GM12891 (cell line): ENCODE data around the gene CBLN3.

Experiments
- DNase-seq: peaks from one replicate; pipeline ENCODE4 v3.0.0; 2011; ENCODE audit warnings: low spot score; ENCODE audit not compliant: insufficient read length
- FAIRE-seq: peaks from 2 replicates; lab custom pipeline; 2011; peaks lifted over from hg19 to GRCh38; lab: Jason Lieb, UNC
- PAX5 ChIP-seq: IDR thresholded peaks from 2 replicates; pipeline ENCODE4 v1.6.1; 2011; ENCODE audit warnings: low read length, moderate library complexity, mild to moderate bottlenecking; ENCODE audit not compliant: insufficient read depth, severe bottlenecking
- POLR2A ChIP-seq: IDR thresholded peaks from 2 replicates; pipeline ENCODE4 v1.6.1; 2011; ENCODE audit warnings: low read depth, low read length, control low read depth
- POLR2AphosphoS5 ChIP-seq: IDR thresholded peaks from 2 replicates; pipeline ENCODE4 v1.6.1; 2011; ENCODE audit warnings: low read depth, low read length, control low read depth
- POU2F2 ChIP-seq: IDR thresholded peaks from 2 replicates; pipeline ENCODE4 v1.6.1; 2011; ENCODE audit warnings: low read depth, mild to moderate bottlenecking, control low read depth, low read length, moderate library complexity
- SPI1 ChIP-seq: IDR thresholded peaks from 2 replicates; pipeline ENCODE4 v1.6.1; 2011; ENCODE audit warnings: low read depth, low read length, control low read depth
- TAF1 ChIP-seq: IDR thresholded peaks from 2 replicates; pipeline ENCODE4 v1.6.1; 2011; ENCODE audit warnings: low read depth, low read length, control low read depth

Gene CBLN3

DNA sequence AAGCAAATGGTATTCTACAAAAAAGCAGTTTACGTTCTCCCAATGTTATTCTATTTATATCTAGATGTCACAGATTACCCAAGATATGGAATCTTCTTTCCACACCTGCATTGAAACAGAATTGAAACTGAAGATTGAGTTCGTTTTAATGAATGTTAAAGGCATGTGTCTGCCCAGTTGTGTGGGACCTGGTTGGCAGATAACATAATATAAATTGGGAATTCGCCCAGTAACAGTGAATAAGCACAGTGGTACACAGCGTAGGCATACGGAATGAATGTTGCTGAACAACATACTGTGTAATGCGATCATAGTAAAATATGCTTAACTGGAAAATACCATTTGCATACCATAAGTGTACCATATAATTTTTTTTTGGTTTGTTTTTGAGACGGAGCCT is 4.6 kb upstream of the CBLN3 start:
- FAIRE-seq (no peak), DNase-seq (no peak)
- TF ChIP-seq POLR2AphosphoS5 (no peak), POU2F2 (no peak), TAF1 (no peak), POLR2A (no peak), PAX5 (no peak), SPI1 (no peak)

- FAIRE-seq (no peak), DNase-seq (no peak)
- TF ChIP-seq POLR2AphosphoS5 (0 out of 2 replicates have a peak, but pooled peaks have one; percentile 24), POU2F2 (no peak)
Measured at GRCh38 chr14:24432259-24433131, 3.0 kb upstream of the CBLN3 start.

DNA sequence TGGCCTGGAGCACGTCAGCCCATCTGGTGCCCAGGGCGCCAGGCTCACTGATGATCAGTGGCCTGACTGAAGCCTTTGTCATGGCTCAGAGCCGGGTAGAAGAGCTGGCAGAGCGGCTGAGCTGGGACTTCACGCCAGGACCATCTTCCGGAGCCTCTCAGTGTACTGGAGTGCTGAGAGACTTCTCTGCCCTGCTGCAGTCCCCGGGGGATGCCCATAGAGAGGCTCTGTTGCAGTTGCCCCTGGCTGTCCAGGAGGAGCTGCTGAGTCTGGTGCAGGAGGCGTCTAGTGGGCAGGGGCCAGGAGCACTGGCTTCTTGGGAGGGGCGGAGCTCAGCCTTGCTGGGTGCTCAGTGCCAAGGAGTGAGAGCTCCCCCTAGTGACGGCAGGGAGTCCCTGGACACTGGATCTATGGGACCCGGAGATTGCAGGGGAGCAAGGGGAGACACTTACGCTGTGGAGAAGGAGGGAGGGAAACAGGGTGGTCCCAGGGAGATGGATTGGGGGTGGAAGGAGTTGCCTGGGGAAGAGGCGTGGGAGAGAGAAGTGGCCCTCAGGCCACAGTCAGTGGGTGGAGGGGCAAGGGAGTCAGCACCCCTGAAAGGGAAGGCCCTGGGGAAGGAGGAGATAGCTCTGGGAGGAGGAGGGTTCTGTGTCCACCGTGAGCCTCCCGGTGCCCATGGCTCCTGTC is 2.2 kb upstream of the CBLN3 start:
- peak; percentile 74 for FAIRE-seq

DNA sequence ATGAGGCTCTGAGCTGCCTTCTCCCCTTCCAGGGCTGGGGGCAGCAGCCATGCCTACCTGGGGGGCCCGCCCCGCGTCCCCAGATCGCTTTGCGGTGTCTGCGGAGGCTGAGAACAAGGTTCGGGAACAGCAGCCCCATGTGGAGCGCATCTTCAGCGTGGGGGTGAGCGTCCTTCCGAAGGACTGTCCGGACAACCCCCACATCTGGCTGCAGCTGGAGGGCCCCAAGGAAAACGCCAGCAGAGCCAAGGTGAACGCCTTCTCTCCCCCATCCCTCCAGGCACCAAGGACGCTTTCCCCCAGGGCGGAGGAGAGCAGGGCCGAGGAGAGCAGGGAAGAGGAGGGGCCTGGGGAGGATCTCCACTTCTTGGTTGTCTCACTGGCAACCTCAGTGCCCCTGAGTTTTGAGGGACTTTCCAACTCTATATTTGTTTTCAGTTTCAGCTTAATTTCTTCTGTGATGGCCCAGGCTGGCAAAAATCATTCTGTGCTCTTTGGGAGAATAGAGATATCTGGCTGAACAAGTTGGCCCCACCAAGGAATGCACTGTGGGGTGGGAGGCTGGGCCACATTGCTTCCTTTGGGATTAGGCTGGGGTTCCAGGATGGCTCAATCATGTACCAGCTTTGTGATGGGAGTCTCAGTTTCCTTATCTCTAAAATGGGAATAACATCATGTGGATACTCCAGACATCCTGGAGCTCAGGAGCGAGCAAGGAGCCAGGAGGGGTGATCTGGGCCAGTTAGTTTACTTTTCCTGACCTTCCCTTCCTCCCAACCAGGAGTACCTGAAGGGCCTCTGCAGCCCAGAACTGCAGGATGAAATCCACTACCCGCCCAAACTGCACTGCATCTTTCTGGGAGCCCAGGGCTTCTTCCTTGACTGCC is 1.5 kb upstream of the CBLN3 start:
- TF ChIP-seq PAX5: no peak
- TF ChIP-seq POU2F2: no peak
- peak; percentile 12; the same call in 1 of the 2 replicates for TF ChIP-seq POLR2AphosphoS5
- peak; percentile 54; the same call in 1 of the 2 replicates for TF ChIP-seq POLR2A
- no peak for TF ChIP-seq SPI1
- 0 out of 2 replicates have a peak, but pooled peaks have one; percentile 33 for TF ChIP-seq TAF1
- DNase-seq (peak; percentile 55), FAIRE-seq (peak; percentile 68)

More for the DNA sequence above, 2.2 kb upstream of the CBLN3 start:
- peak; percentile 89 for DNase-seq
- TF ChIP-seq POLR2AphosphoS5: no peak; the same call in 1 of the 2 replicates
- no peak for TF ChIP-seq SPI1
- no peak for TF ChIP-seq POU2F2
- no peak for TF ChIP-seq TAF1
- TF ChIP-seq POLR2A: no peak; the same call in 1 of the 2 replicates
- no peak for TF ChIP-seq PAX5

DNA sequence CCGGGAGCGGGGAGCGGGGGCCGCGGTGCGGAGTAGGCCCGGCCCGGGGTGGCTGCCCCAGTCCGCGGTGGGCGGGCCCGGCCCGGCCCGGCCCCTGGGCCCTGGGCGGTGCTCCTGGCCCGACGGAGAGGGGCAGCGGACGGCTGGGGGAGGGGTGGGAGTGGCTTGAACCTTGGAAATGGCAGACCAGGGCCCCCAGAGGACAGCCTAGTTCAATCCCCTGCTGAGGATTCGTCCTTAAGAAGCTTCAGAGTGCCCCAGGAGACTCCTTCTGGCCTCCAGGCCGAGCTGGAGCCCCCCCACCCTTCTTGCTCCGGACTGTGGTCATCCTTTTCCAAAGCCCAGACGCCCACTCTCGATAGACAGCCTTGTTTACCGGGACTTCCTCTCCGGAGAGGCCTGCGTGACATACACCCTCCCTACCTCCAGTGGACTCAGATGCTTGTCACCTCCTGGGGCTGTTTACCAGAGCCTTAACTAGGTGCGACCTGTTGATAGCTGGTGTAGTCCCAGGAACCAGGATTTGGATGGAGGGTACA is 744 bp upstream of the CBLN3 start:
- DNase-seq: peak; percentile 72
- no peak for FAIRE-seq
- TF ChIP-seq POLR2A (no peak), SPI1 (peak; percentile 62)

- DNase-seq: no peak
- TF ChIP-seq POLR2A: no peak
- TF ChIP-seq POU2F2: no peak
- no peak for TF ChIP-seq TAF1
- no peak for TF ChIP-seq SPI1
- no peak for TF ChIP-seq PAX5
- no peak for TF ChIP-seq POLR2AphosphoS5
- no peak for FAIRE-seq
Measured at GRCh38 chr14:24428628-24429394, 657 bp downstream of the CBLN3 start.

DNA sequence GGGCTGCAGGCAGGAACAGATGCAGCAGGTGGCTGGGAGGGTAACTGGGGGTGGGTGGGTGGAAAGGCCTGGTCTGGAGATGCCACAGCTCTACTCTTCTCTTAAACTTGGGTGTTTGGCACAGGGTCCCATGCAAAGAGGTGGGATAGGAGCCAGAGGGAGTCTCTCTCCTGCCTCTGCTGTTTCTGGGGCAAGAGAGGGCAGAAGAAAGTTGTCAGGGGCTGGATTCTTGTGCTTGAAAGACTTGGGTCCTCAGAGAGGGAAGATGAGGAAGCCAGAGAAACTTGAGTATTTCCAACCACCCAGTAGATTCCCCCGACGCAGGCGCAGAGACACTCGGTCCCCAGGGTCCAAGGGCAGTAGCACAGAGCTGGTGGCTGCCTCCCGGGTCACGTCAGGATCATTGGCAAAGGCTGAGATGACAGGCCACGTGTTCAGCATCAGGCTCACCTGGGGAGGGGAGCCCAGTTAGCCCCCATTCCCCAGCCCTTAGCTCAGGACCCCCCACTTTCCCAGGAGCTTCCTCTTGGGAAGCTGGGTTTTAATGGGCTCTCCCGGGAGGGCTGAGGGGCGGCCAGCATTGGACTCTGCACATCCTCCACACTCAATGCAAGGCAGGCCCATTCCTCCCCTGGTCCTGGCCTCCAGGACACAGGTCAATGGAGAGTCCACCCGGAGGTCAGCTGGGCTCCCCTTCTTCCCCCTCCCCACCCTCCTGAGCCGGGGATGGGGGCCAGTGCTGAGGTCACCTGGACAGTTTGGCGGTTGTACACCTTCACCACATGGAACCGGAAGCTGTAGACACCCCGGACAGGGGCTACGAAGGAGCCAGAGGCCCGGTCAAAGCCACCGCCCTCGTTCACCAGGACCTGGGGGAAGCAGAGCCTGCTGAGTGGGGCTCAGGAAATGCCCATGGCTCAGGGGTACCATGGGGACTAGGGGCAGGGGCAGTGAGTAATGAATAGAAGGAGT is 1.6 kb downstream of the CBLN3 start:
- FAIRE-seq (no peak), DNase-seq (no peak)
- no peak for TF ChIP-seq SPI1
- TF ChIP-seq POLR2A: no peak
- no peak for TF ChIP-seq POLR2AphosphoS5
- TF ChIP-seq TAF1: no peak
- no peak for TF ChIP-seq POU2F2
- no peak for TF ChIP-seq PAX5
